Measurements from ENCODE around the gene KCNK5. TPM values are rescaled to one million over a fixed set of nuclear protein-coding genes. Genes with fewer than 3 reads are reported as not detected.

The KCNK5 gene
- total and polyA plus RNA-seq, 4 donors: 3.7 to 19.1 (median 7.5) TPM

DNA sequence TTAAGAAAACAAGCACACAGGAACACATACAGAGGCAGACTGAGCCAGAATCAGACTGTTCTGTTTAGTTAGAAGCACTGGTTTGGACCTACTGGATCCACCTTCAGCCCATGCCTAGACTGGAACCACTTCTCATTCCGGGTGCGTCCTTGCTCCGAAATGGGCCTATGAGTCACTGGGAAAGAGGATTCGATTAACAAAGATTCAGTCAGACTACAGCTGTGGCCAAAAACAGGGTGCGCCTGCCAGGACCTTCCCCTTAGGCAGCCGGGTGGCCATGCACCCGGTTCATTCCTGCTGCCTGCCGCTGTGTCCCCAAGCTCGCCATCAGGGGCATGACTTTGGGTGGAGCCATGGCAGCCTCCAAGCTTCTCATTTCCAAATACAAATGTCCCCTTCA is 14.5 kb upstream of the KCNK5 start:
- Histone ChIP-seq H3K36me3 (ENCODE audit: control insufficient read depth in 4 of 4, insufficient read depth in 3 of 4, low read depth in 1 of 4, low read length in 3 of 4) (no peaks in the 10 kb centered on the region), H3K4me1 (ENCODE audit: control insufficient read depth in 4 of 4, insufficient read depth in 4 of 4, low read length in 3 of 4) (no peaks in the 10 kb centered on the region), H3K9ac (ENCODE audit: low read depth in 1 of 2, low read length in 2 of 2) (no peak overlapping the region), H3K4me3 (ENCODE audit: low read depth in 1 of 3, low read length in 3 of 3) (no peak overlapping the region), H3K27me3 (ENCODE audit: control insufficient read depth in 4 of 4, insufficient read depth in 4 of 4, low read length in 3 of 4) (no peaks in the 10 kb centered on the region), H3K9me3 (ENCODE audit: control insufficient read depth in 4 of 4, low read length in 3 of 4) (no peaks in the 10 kb centered on the region), H3K27ac (ENCODE audit: low read depth in 1 of 2, low read length in 2 of 2) (no peak overlapping the region)
- WGBS: 84% methylated on average over 9 of the region's 9 CpGs
- no peak for DNase-seq (ENCODE audit: low spot score)
- no peak for TF ChIP-seq RAD21 (IDR thresholded peaks at IDR 0.05)
- TF ChIP-seq YY1 (IDR thresholded peaks at IDR 0.05): no peak
- TF ChIP-seq HNF4G (IDR thresholded peaks at IDR 0.05): no peak
- TF ChIP-seq FOXA1 (IDR thresholded peaks at IDR 0.05): no peak
- TF ChIP-seq, protein P1, sequence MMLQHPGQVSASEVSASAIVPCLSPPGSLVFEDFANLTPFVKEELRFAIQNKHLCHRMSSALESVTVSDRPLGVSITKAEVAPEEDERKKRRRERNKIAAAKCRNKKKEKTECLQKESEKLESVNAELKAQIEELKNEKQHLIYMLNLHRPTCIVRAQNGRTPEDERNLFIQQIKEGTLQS (IDR thresholded peaks at IDR 0.05): no peak
- no peak for TF ChIP-seq EGR1 (IDR thresholded peaks at IDR 0.05; ENCODE audit: low read depth in 2 of 2)

DNA sequence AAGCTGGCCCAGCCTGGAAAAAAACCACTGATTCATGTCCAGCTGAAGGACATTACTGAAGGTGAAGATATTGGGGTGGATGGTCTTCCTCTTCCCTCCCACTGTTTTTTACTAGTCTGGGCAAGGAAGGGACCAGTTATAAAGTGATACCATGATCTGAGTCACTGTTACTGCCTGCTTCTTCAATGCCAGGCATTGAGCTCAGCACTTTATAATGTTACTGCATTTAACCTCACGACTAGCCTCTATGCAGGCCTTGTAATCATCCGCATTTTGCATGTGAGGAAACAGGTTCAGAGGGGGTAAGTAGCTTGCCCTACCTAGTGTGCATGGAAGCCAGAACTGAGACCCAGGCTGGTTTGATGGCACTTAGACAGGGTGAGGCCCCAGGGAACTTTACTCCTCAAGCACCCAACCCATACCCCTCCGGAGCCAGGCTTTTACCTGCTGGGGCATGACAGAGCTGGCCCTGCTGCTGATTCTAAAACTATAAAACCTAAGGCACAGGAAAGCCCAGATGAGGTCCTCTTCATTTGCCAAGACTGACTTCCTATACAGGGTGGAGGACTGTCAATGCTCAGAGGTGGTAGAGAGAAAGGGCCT is 11.0 kb upstream of the KCNK5 start:
- Histone ChIP-seq H3K9me3 (ENCODE audit: control insufficient read depth in 4 of 4, low read length in 3 of 4) (no peaks in the 10 kb centered on the region), H3K4me3 (ENCODE audit: low read depth in 1 of 3, low read length in 3 of 3) (no peak overlapping the region), H3K36me3 (ENCODE audit: control insufficient read depth in 4 of 4, insufficient read depth in 3 of 4, low read depth in 1 of 4, low read length in 3 of 4) (no peaks in the 10 kb centered on the region), H3K9ac (ENCODE audit: low read depth in 1 of 2, low read length in 2 of 2) (no peak overlapping the region), H3K4me1 (ENCODE audit: control insufficient read depth in 4 of 4, insufficient read depth in 4 of 4, low read length in 3 of 4) (no peaks in the 10 kb centered on the region), H3K27me3 (ENCODE audit: control insufficient read depth in 4 of 4, insufficient read depth in 4 of 4, low read length in 3 of 4) (no peaks in the 10 kb centered on the region), H3K27ac (ENCODE audit: low read depth in 1 of 2, low read length in 2 of 2) (no peak overlapping the region)
- no peak for DNase-seq (ENCODE audit: low spot score)
- 94% methylated on average over 3 of the region's 3 CpGs for WGBS
- TF ChIP-seq, protein P1 (IDR thresholded peaks at IDR 0.05): no peak
- TF ChIP-seq SP1 (IDR thresholded peaks at IDR 0.05) (no peak), FOXA1 (IDR thresholded peaks at IDR 0.05) (no peak), NR2F2 (IDR thresholded peaks at IDR 0.05) (no peak), GABPA (IDR thresholded peaks at IDR 0.05 in 1 of 2, conservative IDR thresholded peaks at IDR 0.05 in 1 of 2) (no peak), YY1 (IDR thresholded peaks at IDR 0.05) (no peak), HNF4A (conservative IDR thresholded peaks at IDR 0.05) (no peak), RXRA (IDR thresholded peaks at IDR 0.05) (no peak), TAF1 (conservative IDR thresholded peaks at IDR 0.05) (no peak), RAD21 (IDR thresholded peaks at IDR 0.05) (no peak), HNF4G (IDR thresholded peaks at IDR 0.05) (no peak), EGR1 (IDR thresholded peaks at IDR 0.05; ENCODE audit: low read depth in 2 of 2) (no peak), FOXA2 (IDR thresholded peaks at IDR 0.05) (no peak), JUND (IDR thresholded peaks at IDR 0.05) (no peak)
- TF ChIP-seq, protein P2, sequence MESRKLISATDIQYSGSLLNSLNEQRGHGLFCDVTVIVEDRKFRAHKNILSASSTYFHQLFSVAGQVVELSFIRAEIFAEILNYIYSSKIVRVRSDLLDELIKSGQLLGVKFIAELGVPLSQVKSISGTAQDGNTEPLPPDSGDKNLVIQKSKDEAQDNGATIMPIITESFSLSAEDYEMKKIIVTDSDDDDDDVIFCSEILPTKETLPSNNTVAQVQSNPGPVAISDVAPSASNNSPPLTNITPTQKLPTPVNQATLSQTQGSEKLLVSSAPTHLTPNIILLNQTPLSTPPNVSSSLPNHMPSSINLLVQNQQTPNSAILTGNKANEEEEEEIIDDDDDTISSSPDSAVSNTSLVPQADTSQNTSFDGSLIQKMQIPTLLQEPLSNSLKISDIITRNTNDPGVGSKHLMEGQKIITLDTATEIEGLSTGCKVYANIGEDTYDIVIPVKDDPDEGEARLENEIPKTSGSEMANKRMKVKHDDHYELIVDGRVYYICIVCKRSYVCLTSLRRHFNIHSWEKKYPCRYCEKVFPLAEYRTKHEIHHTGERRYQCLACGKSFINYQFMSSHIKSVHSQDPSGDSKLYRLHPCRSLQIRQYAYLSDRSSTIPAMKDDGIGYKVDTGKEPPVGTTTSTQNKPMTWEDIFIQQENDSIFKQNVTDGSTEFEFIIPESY (IDR thresholded peaks at IDR 0.05): no peak
- TF ChIP-seq, protein P3, sequence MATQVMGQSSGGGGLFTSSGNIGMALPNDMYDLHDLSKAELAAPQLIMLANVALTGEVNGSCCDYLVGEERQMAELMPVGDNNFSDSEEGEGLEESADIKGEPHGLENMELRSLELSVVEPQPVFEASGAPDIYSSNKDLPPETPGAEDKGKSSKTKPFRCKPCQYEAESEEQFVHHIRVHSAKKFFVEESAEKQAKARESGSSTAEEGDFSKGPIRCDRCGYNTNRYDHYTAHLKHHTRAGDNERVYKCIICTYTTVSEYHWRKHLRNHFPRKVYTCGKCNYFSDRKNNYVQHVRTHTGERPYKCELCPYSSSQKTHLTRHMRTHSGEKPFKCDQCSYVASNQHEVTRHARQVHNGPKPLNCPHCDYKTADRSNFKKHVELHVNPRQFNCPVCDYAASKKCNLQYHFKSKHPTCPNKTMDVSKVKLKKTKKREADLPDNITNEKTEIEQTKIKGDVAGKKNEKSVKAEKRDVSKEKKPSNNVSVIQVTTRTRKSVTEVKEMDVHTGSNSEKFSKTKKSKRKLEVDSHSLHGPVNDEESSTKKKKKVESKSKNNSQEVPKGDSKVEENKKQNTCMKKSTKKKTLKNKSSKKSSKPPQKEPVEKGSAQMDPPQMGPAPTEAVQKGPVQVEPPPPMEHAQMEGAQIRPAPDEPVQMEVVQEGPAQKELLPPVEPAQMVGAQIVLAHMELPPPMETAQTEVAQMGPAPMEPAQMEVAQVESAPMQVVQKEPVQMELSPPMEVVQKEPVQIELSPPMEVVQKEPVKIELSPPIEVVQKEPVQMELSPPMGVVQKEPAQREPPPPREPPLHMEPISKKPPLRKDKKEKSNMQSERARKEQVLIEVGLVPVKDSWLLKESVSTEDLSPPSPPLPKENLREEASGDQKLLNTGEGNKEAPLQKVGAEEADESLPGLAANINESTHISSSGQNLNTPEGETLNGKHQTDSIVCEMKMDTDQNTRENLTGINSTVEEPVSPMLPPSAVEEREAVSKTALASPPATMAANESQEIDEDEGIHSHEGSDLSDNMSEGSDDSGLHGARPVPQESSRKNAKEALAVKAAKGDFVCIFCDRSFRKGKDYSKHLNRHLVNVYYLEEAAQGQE (IDR thresholded peaks at IDR 0.05): no peak
- TF ChIP-seq, protein P4, sequence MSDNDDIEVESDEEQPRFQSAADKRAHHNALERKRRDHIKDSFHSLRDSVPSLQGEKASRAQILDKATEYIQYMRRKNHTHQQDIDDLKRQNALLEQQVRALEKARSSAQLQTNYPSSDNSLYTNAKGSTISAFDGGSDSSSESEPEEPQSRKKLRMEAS (IDR thresholded peaks at IDR 0.05): no peak
- TF ChIP-seq, protein P5, sequence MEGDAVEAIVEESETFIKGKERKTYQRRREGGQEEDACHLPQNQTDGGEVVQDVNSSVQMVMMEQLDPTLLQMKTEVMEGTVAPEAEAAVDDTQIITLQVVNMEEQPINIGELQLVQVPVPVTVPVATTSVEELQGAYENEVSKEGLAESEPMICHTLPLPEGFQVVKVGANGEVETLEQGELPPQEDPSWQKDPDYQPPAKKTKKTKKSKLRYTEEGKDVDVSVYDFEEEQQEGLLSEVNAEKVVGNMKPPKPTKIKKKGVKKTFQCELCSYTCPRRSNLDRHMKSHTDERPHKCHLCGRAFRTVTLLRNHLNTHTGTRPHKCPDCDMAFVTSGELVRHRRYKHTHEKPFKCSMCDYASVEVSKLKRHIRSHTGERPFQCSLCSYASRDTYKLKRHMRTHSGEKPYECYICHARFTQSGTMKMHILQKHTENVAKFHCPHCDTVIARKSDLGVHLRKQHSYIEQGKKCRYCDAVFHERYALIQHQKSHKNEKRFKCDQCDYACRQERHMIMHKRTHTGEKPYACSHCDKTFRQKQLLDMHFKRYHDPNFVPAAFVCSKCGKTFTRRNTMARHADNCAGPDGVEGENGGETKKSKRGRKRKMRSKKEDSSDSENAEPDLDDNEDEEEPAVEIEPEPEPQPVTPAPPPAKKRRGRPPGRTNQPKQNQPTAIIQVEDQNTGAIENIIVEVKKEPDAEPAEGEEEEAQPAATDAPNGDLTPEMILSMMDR (IDR thresholded peaks at IDR 0.05; ENCODE audit: low read depth, low read length, missing input control): no peak
